HG02970 (cell line): ENCODE results near the gene PCDH9.
"Not testable (repeated sequence)": the region's sequence is repeated elsewhere in the genome, so short reads cannot be mapped to it uniquely, and the experiment has no call there.

Source experiments
- ATAC-seq: cut with Tn5 transposase; IDR thresholded peaks from one replicate; pipeline ENCODE4 v1.9.1; 2021; ENCODE audit warnings: mild to moderate bottlenecking, moderate library complexity, moderate number of reproducible peaks; ENCODE audit not compliant: unreplicated experiment, low FRiP score

PCDH9 gene

GRCh38 chr13:66341635-66342377 is 888.3 kb downstream of the PCDH9 start:
- ATAC-seq: no peak

- ATAC-seq: no peak
Measured at GRCh38 chr13:66339214-66339613, 890.9 kb downstream of the PCDH9 start.

- ATAC-seq: no peak
Measured at GRCh38 chr13:66338542-66338941, 891.6 kb downstream of the PCDH9 start.

GRCh38 chr13:66335626-66336025 is 894.5 kb downstream of the PCDH9 start:
- no peak for ATAC-seq

GRCh38 chr13:66329988-66330451 is 900.1 kb downstream of the PCDH9 start:
- ATAC-seq: no peak

- ATAC-seq: no peak
Measured at GRCh38 chr13:66328476-66328875, 901.7 kb downstream of the PCDH9 start.

GRCh38 chr13:66323745-66324347 is 906.3 kb downstream of the PCDH9 start:
- ATAC-seq: no peak

GRCh38 chr13:66322936-66323335 is 907.2 kb downstream of the PCDH9 start:
- ATAC-seq: no peak

- no peak for ATAC-seq
Measured at GRCh38 chr13:66322193-66322740, 907.9 kb downstream of the PCDH9 start.

GRCh38 chr13:66314911-66315310 is 915.2 kb downstream of the PCDH9 start:
- ATAC-seq: no peak

GRCh38 chr13:66313413-66313812 is 916.7 kb downstream of the PCDH9 start:
- no peak for ATAC-seq

GRCh38 chr13:66312312-66313087 is 917.6 kb downstream of the PCDH9 start:
- ATAC-seq: no peak

- ATAC-seq: no peak
Measured at GRCh38 chr13:66305961-66306617, 924.0 kb downstream of the PCDH9 start.

GRCh38 chr13:66301482-66301881 is 928.7 kb downstream of the PCDH9 start:
- ATAC-seq: no peak

GRCh38 chr13:66301006-66301405 is 929.1 kb downstream of the PCDH9 start:
- no peak for ATAC-seq

- ATAC-seq: no peak
Measured at GRCh38 chr13:66296875-66297274, 933.3 kb downstream of the PCDH9 start.

GRCh38 chr13:66296328-66296727 is 933.8 kb downstream of the PCDH9 start:
- no peak for ATAC-seq

- ATAC-seq: not testable (repeated sequence)
Measured at GRCh38 chr13:66286806-66287205, 943.3 kb downstream of the PCDH9 start.

- no peak for ATAC-seq
Measured at GRCh38 chr13:66275416-66275815, 954.7 kb downstream of the PCDH9 start.

GRCh38 chr13:66273011-66273410 is 957.1 kb downstream of the PCDH9 start:
- no peak for ATAC-seq
